Panc1 (cell line): ENCODE data around the gene NCAM2. TPM values are rescaled to one million over a fixed set of nuclear protein-coding genes. Genes with fewer than 3 reads are reported as not detected.
A peak's percentile ranks its signal among the peaks of the same experiment; 100 is the strongest.

Experiments used
- ATAC-seq: fragments of 200-7000 bp; cut with Tn5 transposase; 2 replicates; pipeline ENCODE4 v1.9.1; 2020; ENCODE audit warnings: mild to moderate bottlenecking, moderate library complexity
- Bru-seq: library from RNA; stranded (reverse); fragments of 400-500 nt; gene quantifications from one replicate; lab custom pipeline; 2021; lab: Mats Ljungman, UMichigan
- BruChase-seq, 2 experiments: library from RNA; stranded (reverse); fragments of 400-500 nt; gene quantifications; one replicate each; lab custom pipeline; 2021; lab: Mats Ljungman, UMichigan
- BruUV-seq: library from RNA; stranded (reverse); fragments of 400-500 nt; replicated peaks from 2 replicates; lab custom pipeline; 2021; lab: Mats Ljungman, UMichigan
- CTCF ChIA-PET: fragments of 300-600 bp; sonication (Branson Sonifier 250); formaldehyde crosslinking; loops from one replicate; lab custom pipeline; 2022; ENCODE audit warnings: antibody characterized with exemption; lab: Charles Lee
- POLR2A ChIA-PET: fragments of 300-600 bp; sonication (Branson Sonifier 250); formaldehyde crosslinking; loops from one replicate; lab custom pipeline; 2022; ENCODE audit warnings: antibody characterized with exemption; lab: Charles Lee
- DNase-seq: peaks from one replicate; pipeline ENCODE4 v3.0.0-alpha.2; 2010; ENCODE audit warnings: low read depth, low spot score
- H3K27ac ChIP-seq: 2 replicates; pipeline ENCODE4 v1.5.1; 2011; ENCODE audit warnings: mild to moderate bottlenecking, low read length, inconsistent platforms
- H3K27me3 ChIP-seq: fragments of 200-500 bp; sonication (Bioruptor generic); 2 replicates; pipeline ENCODE4 v1.6.0; 2014; ENCODE audit warnings: low read length, inconsistent platforms; ENCODE audit not compliant: control insufficient read depth, insufficient read depth
- H3K36me3 ChIP-seq: fragments of 200-500 bp; sonication (Bioruptor generic); 2 replicates; pipeline ENCODE4 v1.5.1; 2014; ENCODE audit warnings: inconsistent platforms, mild to moderate bottlenecking, low read length, moderate library complexity; ENCODE audit not compliant: control insufficient read depth, insufficient read depth
- H3K4me1 ChIP-seq: 2 replicates; pipeline ENCODE4 v1.5.1; 2011; ENCODE audit warnings: inconsistent platforms, mild to moderate bottlenecking, low read length, moderate library complexity; ENCODE audit not compliant: control insufficient read depth, insufficient read depth
- H3K4me3 ChIP-seq, 2 experiments: 2 replicates each; pipeline ENCODE4 v1.5.1; 2011 to 2012; ENCODE audit warnings: low read depth in 2 of 2, low read length in 2 of 2, mild to moderate bottlenecking in 2 of 2, inconsistent platforms in 1 of 2, moderate library complexity in 1 of 2
- H3K9me3 ChIP-seq: fragments of 200-500 bp; sonication (Bioruptor generic); 2 replicates; pipeline ENCODE4 v1.5.1; 2014; ENCODE audit warnings: low read depth, mild to moderate bottlenecking, inconsistent platforms, low read length, moderate library complexity; ENCODE audit not compliant: control insufficient read depth, insufficient read depth
- POLR2AphosphoS5 ChIP-seq: IDR thresholded peaks from 2 replicates; pipeline ENCODE4 v1.6.1; 2012; ENCODE audit warnings: mild to moderate bottlenecking, low read depth, low read length, moderate library complexity
- SIN3A ChIP-seq: IDR thresholded peaks from 2 replicates; pipeline ENCODE4 v1.6.1; 2012; ENCODE audit warnings: low read depth, mild to moderate bottlenecking, low read length, moderate library complexity, borderline replicate concordance; ENCODE audit not compliant: insufficient read depth
- TCF7L2 ChIP-seq: IDR thresholded peaks from 2 replicates; pipeline ENCODE4 v1.6.1; 2011; ENCODE audit warnings: mild to moderate bottlenecking, low read depth, low read length, inconsistent platforms
- in situ Hi-C: cut with HindIII; loops from 2 replicates; pipeline ENCODE4 v1.10.0; 2016; ENCODE audit warnings: low sequenced_read_pairs, low pct_unique_long_range_greater_than_20kb
- intact Hi-C: fragments of 100-400 bp; cut with micrococcal nuclease; formaldehyde crosslinking; loops from one replicate; pipeline ENCODE4 v1.10.0; 2022; ENCODE audit not compliant: unreplicated experiment
- long read RNA-seq: library from polyadenylated mRNA; unstranded; transcript quantifications from one replicate; pipeline ENCODE4 v2.0.0, GENCODE V29; 2021; ENCODE audit not compliant: unreplicated experiment
- polyA plus RNA-seq: library from polyadenylated mRNA; unstranded; fragments of >200 nt; gene quantifications from one replicate; pipeline ENCODE4 v1.2.1, GENCODE V29; 2012; ENCODE audit warnings: missing spikeins; ENCODE audit not compliant: insufficient read length
- total RNA-seq: library from RNA; stranded (reverse); gene quantifications from one replicate; pipeline ENCODE4 v1.2.1, GENCODE V29; 2021; ENCODE audit not compliant: unreplicated experiment
- TF ChIP-seq, protein P1 (sequence below): fragments of 450-650 bp; IDR thresholded peaks from 2 replicates; pipeline ENCODE4 v1.5.1; 2017; ENCODE audit warnings: mild to moderate bottlenecking
- TF ChIP-seq, protein P2 (sequence below), 2 experiments: IDR thresholded peaks; 2 replicates each; pipeline ENCODE4 v1.6.1; 2011 to 2012; ENCODE audit warnings: low read depth in 2 of 2, control low read depth in 1 of 2, low read length in 1 of 2, mild to moderate bottlenecking in 1 of 2, moderate library complexity in 1 of 2; ENCODE audit not compliant: insufficient read depth in 1 of 2

NCAM2 gene
- total RNA-seq (2.2 TPM), Bru-seq, nascent RNA (percentile 30 among the genes with signal in this experiment), BruChase-seq, experiment 1, labeled RNA remaining after a 2-hour chase (percentile 31 among the genes with signal in this experiment), BruChase-seq, experiment 2, labeled RNA remaining after a 6-hour chase (percentile 28 among the genes with signal in this experiment)
- 0.61 TPM for polyA plus RNA-seq
- long read RNA-seq, partial matches to known transcripts = 1 of 1 reads
- long read RNA-seq, other reads (novel, unspliced or antisense) = 0 of 1 reads

DNA sequence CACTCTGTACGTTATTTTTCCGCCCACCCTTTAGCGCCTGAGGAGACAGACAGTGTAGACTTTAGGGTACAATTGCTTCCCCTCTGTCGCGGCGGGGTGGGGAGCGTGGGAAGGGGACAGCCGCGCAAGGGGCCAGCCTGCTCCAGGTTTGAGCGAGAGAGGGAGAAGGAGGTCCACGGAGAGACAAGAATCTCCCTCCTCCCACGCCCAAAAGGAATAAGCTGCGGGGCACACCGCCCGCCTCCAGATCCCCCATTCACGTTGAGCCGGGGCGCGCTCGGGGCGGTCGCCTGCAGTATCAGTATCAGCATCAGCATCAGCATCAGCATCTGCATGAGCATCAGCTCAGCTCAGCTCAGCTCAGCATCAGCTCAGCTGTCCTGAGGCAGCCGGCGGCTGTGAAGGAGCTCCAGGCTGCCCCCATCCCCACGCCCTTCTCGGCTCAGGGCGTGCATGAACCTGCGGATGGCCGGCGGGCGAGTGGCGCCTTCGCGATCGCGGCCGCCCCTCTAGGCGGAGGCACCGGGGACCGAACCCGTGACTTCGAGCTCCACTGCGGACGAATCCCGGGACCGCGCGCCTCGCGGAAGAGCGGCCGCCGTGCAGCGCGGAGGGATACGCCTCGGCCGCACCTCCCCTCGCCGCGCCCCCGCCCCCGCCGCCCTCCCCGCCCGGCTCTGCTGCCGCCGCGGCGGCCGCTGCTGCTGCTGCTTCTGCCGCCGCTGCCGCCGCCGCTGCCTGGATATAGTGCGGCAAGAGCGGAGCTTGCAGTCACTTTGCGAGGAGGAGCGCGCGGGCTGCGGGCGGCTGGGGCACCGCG lies at the start of gene NCAM2:
Gene NCAM2 (plus strand): TSS at position 774 of the 820 bp plus-strand sequence.
- Histone ChIP-seq H3K4me1 (no peaks in the 10 kb centered on the region), H3K4me3 (peak within 1 kb of the TSS; percentile 53 to 58), H3K27me3 (no peaks in the 10 kb centered on the region; the same call in 1 of the 2 replicates), H3K36me3 (no peaks in the 10 kb centered on the region), H3K9me3 (no peaks in the 10 kb centered on the region), H3K27ac (no peak within 1 kb of the TSS)
- CTCF ChIA-PET = no interaction called here
- BruUV-seq = no TSS peak
- POLR2A ChIA-PET = no interaction called here
- peak; percentile 87 for ATAC-seq
- in situ Hi-C loops = no loop called here
- intact Hi-C loops = no loop called here
- TF ChIP-seq, protein P1, sequence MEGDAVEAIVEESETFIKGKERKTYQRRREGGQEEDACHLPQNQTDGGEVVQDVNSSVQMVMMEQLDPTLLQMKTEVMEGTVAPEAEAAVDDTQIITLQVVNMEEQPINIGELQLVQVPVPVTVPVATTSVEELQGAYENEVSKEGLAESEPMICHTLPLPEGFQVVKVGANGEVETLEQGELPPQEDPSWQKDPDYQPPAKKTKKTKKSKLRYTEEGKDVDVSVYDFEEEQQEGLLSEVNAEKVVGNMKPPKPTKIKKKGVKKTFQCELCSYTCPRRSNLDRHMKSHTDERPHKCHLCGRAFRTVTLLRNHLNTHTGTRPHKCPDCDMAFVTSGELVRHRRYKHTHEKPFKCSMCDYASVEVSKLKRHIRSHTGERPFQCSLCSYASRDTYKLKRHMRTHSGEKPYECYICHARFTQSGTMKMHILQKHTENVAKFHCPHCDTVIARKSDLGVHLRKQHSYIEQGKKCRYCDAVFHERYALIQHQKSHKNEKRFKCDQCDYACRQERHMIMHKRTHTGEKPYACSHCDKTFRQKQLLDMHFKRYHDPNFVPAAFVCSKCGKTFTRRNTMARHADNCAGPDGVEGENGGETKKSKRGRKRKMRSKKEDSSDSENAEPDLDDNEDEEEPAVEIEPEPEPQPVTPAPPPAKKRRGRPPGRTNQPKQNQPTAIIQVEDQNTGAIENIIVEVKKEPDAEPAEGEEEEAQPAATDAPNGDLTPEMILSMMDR = no peak
- no peak for TF ChIP-seq TCF7L2
- no peak for DNase-seq

DNA sequence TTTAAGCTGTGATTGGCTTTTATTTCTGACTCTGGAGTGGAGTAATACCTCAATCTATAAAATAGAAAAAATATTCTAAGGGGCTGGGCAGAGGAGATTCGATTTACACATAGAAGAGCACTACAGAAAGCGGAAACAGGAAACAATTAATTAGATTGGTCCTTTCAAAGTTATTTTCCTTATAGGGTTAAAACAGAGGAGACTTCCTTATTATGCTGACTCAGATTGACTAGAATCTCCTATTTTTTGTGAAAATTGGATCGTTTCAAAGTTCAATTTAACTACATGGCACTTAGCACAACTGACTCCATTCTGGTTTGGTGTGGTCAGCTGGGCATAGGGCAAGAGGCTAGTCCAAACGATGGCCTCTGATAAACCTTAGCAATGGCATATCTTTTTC lies 48.3 kb upstream of the NCAM2 start:
- no peaks in the 10 kb centered on the region for H3K36me3 ChIP-seq
- no peaks in the 10 kb centered on the region for H3K27me3 ChIP-seq
- DNase-seq = no peak
- no peak overlapping the region for H3K4me3 ChIP-seq
- H3K9me3 ChIP-seq = no peaks in the 10 kb centered on the region
- in situ Hi-C loops (no loop called here), intact Hi-C loops (no loop called here)
- H3K27ac ChIP-seq = no peak overlapping the region
- TF ChIP-seq SIN3A (no peak), POLR2AphosphoS5 (no peak), TCF7L2 (no peak)
- TF ChIP-seq, protein P1 = no peak
- TF ChIP-seq, protein P2, sequence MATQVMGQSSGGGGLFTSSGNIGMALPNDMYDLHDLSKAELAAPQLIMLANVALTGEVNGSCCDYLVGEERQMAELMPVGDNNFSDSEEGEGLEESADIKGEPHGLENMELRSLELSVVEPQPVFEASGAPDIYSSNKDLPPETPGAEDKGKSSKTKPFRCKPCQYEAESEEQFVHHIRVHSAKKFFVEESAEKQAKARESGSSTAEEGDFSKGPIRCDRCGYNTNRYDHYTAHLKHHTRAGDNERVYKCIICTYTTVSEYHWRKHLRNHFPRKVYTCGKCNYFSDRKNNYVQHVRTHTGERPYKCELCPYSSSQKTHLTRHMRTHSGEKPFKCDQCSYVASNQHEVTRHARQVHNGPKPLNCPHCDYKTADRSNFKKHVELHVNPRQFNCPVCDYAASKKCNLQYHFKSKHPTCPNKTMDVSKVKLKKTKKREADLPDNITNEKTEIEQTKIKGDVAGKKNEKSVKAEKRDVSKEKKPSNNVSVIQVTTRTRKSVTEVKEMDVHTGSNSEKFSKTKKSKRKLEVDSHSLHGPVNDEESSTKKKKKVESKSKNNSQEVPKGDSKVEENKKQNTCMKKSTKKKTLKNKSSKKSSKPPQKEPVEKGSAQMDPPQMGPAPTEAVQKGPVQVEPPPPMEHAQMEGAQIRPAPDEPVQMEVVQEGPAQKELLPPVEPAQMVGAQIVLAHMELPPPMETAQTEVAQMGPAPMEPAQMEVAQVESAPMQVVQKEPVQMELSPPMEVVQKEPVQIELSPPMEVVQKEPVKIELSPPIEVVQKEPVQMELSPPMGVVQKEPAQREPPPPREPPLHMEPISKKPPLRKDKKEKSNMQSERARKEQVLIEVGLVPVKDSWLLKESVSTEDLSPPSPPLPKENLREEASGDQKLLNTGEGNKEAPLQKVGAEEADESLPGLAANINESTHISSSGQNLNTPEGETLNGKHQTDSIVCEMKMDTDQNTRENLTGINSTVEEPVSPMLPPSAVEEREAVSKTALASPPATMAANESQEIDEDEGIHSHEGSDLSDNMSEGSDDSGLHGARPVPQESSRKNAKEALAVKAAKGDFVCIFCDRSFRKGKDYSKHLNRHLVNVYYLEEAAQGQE (IDR thresholded peaks at IDR 0.05; ENCODE audit: insufficient read depth in 1 of 2, low read depth in 2 of 2, low read length in 1 of 2) = no peak
- no peaks in the 10 kb centered on the region for H3K4me1 ChIP-seq
- POLR2A ChIA-PET = no interaction called here
- no TSS peak for BruUV-seq
- ATAC-seq = no peak
- CTCF ChIA-PET = no interaction called here
